ACC112 (cell line): ENCODE measurements around the gene NPAS3.

ENCODE experiments used
- H2AFZ ChIP-seq: fragments of 200-600 bp; sonication (generic); one replicate; pipeline ENCODE4 v1.6.0; 2017; ENCODE audit warnings: antibody characterized with exemption, low read length; ENCODE audit not compliant: unreplicated experiment
- H3K27ac ChIP-seq: fragments of 200-600 bp; sonication (generic); 2 replicates; pipeline ENCODE4 v1.5.1; 2014; ENCODE audit warnings: low read depth, mild to moderate bottlenecking, antibody characterized with exemption, low read length, moderate library complexity
- H3K27me3 ChIP-seq: fragments of 200-600 bp; sonication (generic); 2 replicates; pipeline ENCODE4 v1.6.1; 2014; ENCODE audit warnings: mild to moderate bottlenecking, antibody characterized with exemption, low read length, moderate library complexity, mixed read lengths; ENCODE audit not compliant: insufficient read depth
- H3K36me3 ChIP-seq: fragments of 200-600 bp; sonication (generic); 2 replicates; pipeline ENCODE4 v1.6.1; 2016; ENCODE audit warnings: mild to moderate bottlenecking, antibody characterized with exemption, low read length, moderate library complexity, mixed read lengths; ENCODE audit not compliant: insufficient read depth
- H3K4me1 ChIP-seq: fragments of 200-600 bp; sonication (generic); one replicate; pipeline ENCODE4 v1.6.1; 2016; ENCODE audit warnings: low read length, mixed read lengths; ENCODE audit not compliant: insufficient read depth, unreplicated experiment, control insufficient read depth
- H3K4me3 ChIP-seq: fragments of 200-600 bp; sonication (generic); 2 replicates; pipeline ENCODE4 v1.5.1; 2014; ENCODE audit warnings: mild to moderate bottlenecking, low read depth, low read length
- H3K79me2 ChIP-seq: fragments of 200-600 bp; sonication (generic); one replicate; pipeline ENCODE4 v1.6.0; 2016; ENCODE audit warnings: low read length; ENCODE audit not compliant: control insufficient read depth, unreplicated experiment, insufficient read depth

NPAS3 gene

DNA sequence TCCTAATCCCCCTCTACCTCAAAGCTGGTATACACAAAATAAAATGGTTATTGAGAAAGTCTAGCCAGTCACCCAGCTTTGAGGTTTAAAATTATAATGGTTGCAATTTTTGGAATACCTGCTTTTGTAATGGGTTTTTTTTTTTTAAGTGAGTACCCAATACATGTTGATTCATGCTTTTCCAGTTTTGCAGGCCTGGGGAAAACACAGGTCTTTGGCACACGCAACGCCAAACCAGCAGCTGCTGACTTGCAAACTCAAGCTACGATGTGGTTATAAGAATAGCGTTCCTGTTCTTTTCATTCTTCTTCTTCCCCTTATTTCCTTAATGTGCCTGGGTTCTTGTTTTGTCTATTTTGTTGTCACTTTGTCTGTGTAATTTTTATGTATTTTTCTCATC lies 779.2 kb downstream of the NPAS3 start:
- no peaks in the 10 kb centered on the region for H3K79me2 ChIP-seq
- no peaks in the 10 kb centered on the region for H3K36me3 ChIP-seq
- no peaks in the 10 kb centered on the region for H3K27me3 ChIP-seq
- peaks cover 10% of the 10 kb centered on the region for H3K4me1 ChIP-seq
- no peak overlapping the region for H2AFZ ChIP-seq
- no peak overlapping the region for H3K27ac ChIP-seq
- no peak overlapping the region for H3K4me3 ChIP-seq

DNA sequence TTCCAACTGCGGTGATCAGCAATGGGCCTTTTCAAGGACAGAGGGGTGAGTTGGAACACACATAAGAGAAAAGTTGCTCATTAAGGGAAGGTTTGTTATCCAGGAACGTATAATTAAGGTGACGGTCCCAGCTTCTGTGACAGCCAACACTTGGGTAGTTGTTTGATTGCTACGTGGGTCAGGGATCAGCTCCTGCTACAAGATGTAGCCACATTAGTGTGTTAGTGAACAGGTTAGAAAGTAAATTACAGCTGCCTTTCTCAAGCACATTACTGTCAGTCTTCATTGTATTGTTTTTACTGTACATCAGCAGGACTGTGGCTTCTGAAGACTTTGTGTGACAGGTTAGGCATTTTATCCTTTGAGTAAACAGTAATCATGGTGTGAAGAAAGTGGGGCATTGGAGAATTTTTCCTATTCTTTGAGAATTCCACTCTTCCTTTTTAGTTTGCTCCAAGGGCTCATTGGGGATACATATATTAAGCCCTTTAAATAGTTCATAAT lies 781.7 kb downstream of the NPAS3 start:
- Histone ChIP-seq H3K27ac (no peak overlapping the region), H2AFZ (no peak overlapping the region), H3K79me2 (no peaks in the 10 kb centered on the region)

DNA sequence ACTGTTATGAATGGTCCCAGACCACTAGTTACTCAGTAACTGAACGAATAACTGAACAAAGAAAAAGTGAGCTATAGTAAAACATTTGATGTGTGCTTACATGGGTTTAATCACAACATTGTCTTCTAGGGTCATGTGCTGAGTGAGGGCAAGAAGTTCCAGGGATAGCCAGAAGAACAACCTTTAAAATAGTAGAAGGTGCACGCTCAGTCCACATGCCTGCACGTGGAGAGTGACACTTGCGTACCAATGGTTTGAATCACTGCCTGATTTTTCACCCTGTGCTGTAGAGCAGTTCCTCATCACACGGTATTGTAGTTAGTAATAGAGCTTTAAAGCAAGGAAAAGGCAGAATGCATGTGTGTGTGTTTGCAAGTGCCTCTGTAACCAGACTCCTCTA lies 788.0 kb downstream of the NPAS3 start:
- Histone ChIP-seq H3K79me2 (no peaks in the 10 kb centered on the region), H3K4me1 (no peaks in the 10 kb centered on the region), H3K27ac (no peak overlapping the region), H3K36me3 (no peaks in the 10 kb centered on the region), H3K27me3 (no peaks in the 10 kb centered on the region), H2AFZ (no peak overlapping the region), H3K4me3 (no peak overlapping the region)

More for the DNA sequence above, 781.7 kb downstream of the NPAS3 start:
- peaks cover 2% of the 10 kb centered on the region for H3K4me1 ChIP-seq
- no peak overlapping the region for H3K4me3 ChIP-seq
- H3K36me3 ChIP-seq = no peaks in the 10 kb centered on the region
- H3K27me3 ChIP-seq = no peaks in the 10 kb centered on the region

DNA sequence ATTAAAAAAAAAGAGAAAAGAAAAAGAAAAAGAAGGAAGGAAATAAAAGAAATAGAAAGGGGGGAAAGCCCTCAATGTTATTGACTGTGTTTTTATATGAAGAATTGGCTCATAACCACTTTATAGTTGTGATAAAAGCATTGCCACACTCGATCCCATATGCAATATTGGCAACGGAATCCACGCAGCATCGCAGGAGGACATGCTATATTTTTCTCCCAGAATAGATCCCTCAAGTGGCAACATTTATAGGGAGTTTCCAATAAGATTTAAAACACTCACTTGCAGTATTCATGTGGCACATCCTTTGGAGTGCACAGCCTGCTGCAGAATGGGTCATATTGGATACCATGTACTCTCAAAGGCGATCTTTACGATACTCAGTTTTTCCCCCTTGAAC lies 788.9 kb downstream of the NPAS3 start:
- Histone ChIP-seq H2AFZ (no peak overlapping the region), H3K27ac (no peak overlapping the region), H3K36me3 (no peaks in the 10 kb centered on the region), H3K4me3 (no peak overlapping the region), H3K4me1 (no peaks in the 10 kb centered on the region), H3K79me2 (no peaks in the 10 kb centered on the region), H3K27me3 (no peaks in the 10 kb centered on the region)

DNA sequence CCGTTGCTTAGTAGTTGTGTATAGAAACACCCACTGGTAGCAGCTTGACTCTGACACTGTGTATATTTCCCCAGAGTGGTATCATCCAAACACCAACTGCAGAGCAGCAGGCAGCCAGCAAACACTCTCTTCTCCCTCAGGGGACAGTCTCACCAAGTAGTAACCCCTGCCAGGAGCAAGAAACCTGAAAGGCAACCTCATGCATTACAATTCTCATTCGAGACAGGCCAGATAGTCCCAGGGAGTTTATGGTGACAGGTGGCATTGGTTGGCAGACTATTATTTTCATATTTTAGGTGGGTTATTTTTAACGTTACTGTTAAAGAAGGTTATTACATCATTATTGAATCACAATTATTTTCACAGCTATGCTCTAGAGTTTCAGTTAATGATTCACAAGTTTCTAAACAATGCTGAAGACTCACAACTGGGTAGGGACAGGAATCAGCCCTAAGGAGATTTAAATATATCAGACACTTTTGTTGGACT lies 789.4 kb downstream of the NPAS3 start:
- no peak overlapping the region for H2AFZ ChIP-seq
- no peak overlapping the region for H3K27ac ChIP-seq
- H3K79me2 ChIP-seq = no peaks in the 10 kb centered on the region
- no peak overlapping the region for H3K4me3 ChIP-seq
- no peaks in the 10 kb centered on the region for H3K27me3 ChIP-seq
- no peaks in the 10 kb centered on the region for H3K4me1 ChIP-seq
- no peaks in the 10 kb centered on the region for H3K36me3 ChIP-seq

DNA sequence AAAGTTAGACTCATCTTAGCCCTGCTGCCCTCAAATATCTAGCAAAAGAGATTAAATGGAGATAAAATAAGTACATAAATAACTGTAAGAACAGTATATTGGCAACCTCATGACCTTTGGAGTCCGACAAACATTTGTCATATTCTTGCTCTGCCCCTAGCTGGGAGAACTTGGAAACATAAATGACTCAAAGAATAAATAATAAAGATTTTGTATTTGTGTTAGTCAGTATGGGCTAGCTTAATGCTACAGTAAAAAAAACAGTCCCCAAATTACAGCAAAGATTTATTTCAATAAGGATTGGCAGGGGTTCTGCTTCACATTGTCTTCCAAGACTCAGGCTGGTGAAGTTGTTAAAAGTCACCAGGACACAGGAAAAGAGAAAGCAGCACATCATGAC lies 791.5 kb downstream of the NPAS3 start:
- H3K79me2 ChIP-seq = no peaks in the 10 kb centered on the region
- H2AFZ ChIP-seq = no peak overlapping the region
- H3K27ac ChIP-seq = no peak overlapping the region
- no peaks in the 10 kb centered on the region for H3K4me1 ChIP-seq
- no peak overlapping the region for H3K4me3 ChIP-seq
- H3K36me3 ChIP-seq = no peaks in the 10 kb centered on the region
- H3K27me3 ChIP-seq = no peaks in the 10 kb centered on the region

DNA sequence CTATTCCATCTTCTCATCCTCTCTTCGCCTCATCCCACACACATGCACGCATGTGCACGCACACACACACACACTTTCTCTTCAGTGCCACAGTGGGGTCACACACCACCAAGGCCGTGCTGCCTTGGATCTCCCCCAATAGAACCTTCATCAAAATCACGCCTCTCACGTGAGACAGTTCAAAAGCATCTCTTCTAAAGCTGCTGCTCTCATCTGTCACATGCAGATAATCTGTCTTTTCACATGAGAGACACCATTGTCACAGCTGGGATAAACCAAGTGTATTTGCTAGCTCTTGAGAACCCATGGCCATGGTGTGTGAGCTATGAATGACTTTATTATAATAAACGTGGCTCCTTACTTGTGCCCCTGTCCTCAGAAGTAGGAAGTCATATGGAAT lies 793.5 kb downstream of the NPAS3 start:
- Histone ChIP-seq H3K27ac (no peak overlapping the region), H3K4me1 (peaks cover 4% of the 10 kb centered on the region), H3K36me3 (no peaks in the 10 kb centered on the region), H3K27me3 (no peaks in the 10 kb centered on the region), H2AFZ (no peak overlapping the region), H3K79me2 (no peaks in the 10 kb centered on the region), H3K4me3 (no peak overlapping the region)

DNA sequence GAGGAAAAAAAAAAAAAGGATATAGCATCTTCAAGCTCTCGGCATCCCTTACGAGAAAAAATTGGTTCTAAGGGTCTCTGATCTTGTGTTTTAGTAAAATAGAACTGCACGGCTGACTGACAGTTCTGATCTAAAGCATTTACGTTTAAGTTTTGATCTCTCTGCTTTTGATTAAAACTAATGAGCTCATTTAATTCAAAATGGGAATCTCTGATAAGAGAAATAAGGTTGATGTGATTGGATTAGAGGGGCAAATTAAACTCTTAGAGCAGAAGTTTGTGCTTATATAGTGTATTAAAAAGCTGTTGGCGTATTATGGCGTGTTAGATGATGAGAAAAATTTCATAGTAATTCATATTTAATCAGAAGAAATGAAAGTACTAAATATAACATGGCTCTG lies 794.6 kb downstream of the NPAS3 start:
- H2AFZ ChIP-seq = no peak overlapping the region
- peaks cover 8% of the 10 kb centered on the region for H3K4me1 ChIP-seq
- H3K27me3 ChIP-seq = no peaks in the 10 kb centered on the region
- no peaks in the 10 kb centered on the region for H3K36me3 ChIP-seq
- no peaks in the 10 kb centered on the region for H3K79me2 ChIP-seq
- H3K4me3 ChIP-seq = no peak overlapping the region
- no peak overlapping the region for H3K27ac ChIP-seq

DNA sequence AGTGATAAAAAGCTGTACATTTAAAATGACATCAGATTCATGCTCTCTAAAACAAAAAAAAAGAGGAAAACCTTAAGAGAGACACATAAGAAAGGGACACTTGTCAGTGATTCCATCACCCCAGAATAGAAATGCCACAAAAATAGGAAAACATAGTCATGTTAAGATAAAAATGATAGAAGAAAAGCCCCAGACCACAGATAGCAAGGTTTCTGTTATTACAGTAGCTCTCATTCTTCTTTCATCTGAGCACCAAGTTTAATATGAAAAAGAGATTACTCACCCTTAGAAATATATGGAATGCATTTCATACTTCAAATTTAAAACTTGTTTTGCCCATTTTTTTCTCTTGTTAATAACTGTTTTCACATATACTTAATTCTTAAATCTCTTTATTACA lies 795.0 kb downstream of the NPAS3 start:
- Histone ChIP-seq H3K36me3 (no peaks in the 10 kb centered on the region), H3K27me3 (no peaks in the 10 kb centered on the region), H3K4me3 (no peak overlapping the region), H3K27ac (no peak overlapping the region), H3K79me2 (no peaks in the 10 kb centered on the region), H2AFZ (no peak overlapping the region), H3K4me1 (peaks cover 8% of the 10 kb centered on the region)

DNA sequence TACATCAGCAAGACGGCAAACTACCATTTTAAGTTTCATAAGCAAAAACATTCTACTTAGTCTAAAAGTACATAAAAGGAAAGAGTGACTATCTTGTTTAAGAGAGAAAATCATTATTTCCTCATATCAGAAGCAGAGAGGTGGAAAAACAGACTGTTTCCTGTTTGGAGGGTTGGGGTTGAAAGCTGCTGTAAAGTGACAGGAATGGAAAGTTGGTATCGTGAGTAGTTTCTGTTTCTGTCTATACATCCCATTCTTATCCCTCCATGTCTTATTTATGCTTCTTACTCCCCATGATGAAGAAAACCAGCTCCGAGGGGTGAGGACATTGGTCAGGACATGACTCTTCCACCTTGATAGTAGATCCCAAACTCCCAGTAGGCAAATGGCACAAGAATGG lies 795.7 kb downstream of the NPAS3 start:
- Histone ChIP-seq H3K4me3 (no peak overlapping the region), H3K27me3 (no peaks in the 10 kb centered on the region), H2AFZ (no peak overlapping the region), H3K27ac (no peak overlapping the region), H3K4me1 (peaks cover 8% of the 10 kb centered on the region), H3K36me3 (no peaks in the 10 kb centered on the region), H3K79me2 (no peaks in the 10 kb centered on the region)

DNA sequence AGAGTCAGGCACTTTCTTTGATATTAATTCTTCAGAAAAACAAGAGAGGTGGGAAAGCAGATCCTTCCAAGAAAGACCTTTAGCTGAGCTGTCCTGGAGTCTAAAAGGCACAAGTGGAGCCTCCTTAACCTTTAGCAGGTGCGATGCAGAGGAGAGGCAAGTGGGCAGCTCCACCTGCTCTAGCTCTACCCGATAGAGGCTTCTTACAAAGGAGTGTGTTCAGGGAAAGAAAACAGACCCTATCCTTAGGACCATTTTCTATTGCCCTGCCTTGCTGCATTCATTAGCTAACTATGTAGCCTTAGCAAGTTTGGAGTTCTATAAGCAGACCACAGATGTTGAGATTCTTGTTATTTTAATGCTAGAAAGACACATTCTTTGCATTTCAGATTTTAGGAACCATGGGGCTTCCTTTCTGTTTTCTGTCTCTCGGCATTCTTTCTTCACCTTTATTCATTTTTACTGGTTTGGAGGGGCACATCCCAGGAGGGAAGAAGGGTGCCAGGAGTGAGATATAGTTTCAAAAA lies 797.7 kb downstream of the NPAS3 start:
- Histone ChIP-seq H3K4me3 (no peak overlapping the region), H3K27me3 (no peaks in the 10 kb centered on the region), H2AFZ (no peak overlapping the region), H3K4me1 (peaks cover 20% of the 10 kb centered on the region), H3K27ac (no peak overlapping the region), H3K79me2 (no peaks in the 10 kb centered on the region), H3K36me3 (no peaks in the 10 kb centered on the region)
